NCI-H2029 (cell line): Measurements from ENCODE around the gene NOX3.
"Not testable (repeated sequence)": the region's sequence is repeated elsewhere in the genome, so short reads cannot be mapped to it uniquely, and the experiment has no call there.

Experiments
- DNase-seq: peaks from one replicate; lab custom pipeline; 2025; lab: John Stamatoyannopoulos, UW

Gene NOX3, protein sequence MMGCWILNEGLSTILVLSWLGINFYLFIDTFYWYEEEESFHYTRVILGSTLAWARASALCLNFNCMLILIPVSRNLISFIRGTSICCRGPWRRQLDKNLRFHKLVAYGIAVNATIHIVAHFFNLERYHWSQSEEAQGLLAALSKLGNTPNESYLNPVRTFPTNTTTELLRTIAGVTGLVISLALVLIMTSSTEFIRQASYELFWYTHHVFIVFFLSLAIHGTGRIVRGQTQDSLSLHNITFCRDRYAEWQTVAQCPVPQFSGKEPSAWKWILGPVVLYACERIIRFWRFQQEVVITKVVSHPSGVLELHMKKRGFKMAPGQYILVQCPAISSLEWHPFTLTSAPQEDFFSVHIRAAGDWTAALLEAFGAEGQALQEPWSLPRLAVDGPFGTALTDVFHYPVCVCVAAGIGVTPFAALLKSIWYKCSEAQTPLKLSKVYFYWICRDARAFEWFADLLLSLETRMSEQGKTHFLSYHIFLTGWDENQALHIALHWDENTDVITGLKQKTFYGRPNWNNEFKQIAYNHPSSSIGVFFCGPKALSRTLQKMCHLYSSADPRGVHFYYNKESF

DNA sequence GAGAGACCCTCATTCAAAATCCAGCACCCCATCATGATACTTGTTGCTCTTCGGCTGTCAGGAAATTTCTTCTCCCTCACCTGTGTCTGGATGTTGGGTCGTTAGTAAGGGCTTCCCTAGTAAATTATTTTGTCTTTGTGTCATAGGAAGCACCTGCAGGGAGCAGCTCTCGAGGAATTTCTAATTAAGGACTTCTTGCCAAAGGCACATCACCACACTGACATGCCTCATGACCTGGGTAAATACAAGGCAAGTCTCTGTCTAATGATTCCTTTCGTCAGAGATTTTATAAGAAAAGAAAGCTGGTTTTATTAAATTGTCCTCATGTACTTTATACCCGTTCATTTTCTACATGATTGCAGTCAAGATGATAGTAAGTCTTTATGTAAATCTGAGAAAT, at the start of gene NOX3:
NOX3 (minus strand) TSS at position 74 of the 400 bp plus-strand sequence; CDS start at position 35, 39 bp downstream.
- DNase-seq, result no peak

DNA sequence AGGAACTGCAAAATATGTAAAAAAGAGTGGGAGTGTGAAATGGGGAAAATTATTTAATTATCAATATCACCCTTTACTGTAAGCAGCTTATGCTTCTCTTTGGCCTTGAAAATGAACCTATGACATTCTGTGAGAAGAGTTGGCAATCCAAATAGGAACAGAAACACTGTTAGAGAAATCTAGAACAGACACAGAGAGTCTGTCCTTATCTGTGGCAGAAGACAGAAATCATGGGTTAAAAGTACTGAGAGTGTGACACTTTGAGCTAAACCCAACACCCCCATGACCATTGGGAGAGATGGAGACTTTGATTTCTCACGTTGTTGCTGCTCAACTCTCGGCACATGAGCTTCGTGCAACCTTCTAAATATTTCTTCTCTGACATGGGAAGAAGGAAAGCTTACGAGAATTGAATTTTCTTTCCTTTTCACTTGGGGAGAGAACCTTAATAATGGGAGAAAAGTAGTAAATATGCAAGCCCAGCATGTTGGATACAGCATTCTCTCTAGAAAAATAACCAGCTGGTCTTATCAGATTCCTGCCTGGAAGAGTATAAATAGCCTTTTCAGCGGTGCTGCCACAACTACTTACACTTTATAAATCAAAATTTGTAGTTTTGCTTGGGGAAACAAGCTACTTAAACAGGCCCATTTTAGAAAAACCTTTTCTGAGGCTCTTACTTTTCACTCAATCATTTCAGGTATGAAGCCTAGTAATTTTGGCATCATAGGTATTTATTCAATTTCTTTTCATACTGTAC, 49.4 kb upstream of the NOX3 start:
- no peak for DNase-seq

DNA sequence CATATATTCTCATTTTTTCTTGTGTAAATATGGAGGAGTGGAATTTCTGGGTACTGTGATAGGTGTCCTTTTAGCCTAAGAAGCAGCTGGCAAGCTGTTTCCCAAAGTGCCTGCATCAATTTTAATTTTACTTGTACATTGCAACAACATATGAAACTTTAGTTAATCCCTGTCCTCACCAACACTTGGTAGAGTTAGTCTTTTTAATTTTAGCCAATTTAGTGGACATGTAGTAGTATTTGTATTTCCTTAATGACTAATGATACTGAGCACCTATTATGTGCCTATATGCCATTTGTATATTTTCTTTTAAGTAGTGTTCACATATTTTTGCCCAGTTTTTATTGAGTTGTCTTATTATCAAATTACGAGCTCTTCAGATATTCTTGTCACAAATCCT, 46.8 kb upstream of the NOX3 start:
- DNase-seq, result no peak

DNA sequence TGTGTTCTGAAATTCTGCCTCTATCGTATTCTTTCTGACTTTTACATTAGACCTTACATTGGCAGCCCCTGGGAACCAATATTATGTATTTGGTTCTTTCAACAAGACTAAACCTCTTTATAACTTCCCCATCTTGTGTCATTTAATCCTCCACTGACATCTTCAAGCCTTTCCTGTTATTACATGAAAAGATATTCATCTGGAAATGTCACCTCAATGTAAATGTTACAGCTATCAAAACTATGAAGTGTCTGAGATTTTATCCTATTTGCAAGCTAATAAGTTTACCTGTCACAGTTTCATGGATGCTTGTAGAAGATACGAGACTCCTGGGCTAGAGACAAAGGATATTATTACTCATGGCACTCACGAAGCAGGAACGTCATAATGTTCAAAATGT, 43.9 kb upstream of the NOX3 start:
- DNase-seq, result no peak

DNA sequence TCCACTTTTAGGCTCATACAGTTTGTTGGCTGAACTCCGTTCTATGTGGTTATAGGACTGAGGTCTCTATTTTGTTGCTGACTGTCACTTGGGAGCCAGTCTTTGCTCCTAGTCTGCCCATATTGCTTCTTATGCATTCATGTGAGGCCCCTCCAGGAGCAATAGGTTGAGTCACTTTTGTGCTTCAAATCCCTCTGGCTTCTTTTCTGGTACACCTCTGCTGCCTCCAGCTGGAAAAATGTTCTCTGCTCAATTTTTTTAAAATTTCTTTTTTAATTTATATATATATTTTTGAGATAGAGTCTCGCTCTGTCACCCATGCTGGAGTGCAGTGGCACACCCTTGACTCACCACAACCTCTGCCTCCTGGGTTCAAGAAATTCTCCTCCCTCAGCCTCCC, 42.7 kb upstream of the NOX3 start:
- no peak for DNase-seq

DNA sequence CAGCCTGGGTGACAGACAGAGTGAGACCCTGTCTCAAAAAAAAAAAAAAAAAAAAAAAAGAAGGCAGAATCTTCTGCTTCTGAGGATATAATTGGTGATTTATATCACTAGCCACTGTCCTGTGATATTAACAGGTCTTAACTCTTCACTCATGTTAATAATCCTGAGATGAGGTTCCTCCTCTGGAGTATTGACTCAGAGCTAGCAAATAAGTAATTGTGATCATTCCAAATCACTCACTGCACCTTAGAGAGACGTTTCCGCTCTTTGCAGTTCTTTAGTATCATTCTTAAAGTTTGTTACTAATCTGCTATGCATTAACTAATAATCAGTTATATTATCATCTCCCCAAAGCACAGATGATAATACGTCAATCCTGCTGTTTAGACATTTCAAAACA, 41.6 kb upstream of the NOX3 start:
- no peak for DNase-seq

DNA sequence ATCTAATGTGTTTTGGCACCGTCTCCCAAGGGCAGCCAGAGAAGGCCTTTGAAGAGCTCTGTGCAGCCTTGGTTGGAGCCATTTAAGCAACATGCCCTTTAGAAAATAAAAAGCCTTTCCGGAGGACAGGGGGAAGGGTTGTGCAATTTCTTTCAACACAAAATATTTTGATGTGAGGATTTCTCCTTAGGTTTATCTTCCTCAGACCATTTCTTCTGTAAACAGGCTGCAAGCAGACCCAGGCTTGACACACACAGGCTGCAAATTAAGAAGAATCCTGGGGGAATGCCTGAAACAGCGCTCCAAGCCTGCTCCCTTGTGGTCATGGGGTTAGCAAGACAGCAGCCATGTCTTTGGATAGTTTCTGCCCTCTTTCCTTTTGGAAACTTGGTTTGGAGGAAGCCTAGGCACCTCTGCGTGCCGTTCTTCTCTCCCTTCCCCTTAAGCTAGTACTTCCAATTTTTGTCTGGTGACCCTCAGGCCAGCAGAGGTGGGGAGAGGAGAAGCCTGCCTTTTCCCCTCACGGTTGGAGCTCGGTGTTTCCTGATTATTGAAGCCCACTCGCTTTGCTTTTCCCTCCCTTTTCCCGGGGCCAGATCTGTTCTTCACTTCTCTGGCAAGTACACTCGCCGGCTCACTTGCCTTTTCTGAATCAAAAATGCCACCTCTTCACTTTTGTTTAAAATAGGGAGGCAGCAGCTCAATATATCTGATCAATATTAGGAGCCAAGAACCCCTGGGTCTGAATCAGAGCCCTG, 39.6 kb upstream of the NOX3 start:
- DNase-seq, result no peak

DNA sequence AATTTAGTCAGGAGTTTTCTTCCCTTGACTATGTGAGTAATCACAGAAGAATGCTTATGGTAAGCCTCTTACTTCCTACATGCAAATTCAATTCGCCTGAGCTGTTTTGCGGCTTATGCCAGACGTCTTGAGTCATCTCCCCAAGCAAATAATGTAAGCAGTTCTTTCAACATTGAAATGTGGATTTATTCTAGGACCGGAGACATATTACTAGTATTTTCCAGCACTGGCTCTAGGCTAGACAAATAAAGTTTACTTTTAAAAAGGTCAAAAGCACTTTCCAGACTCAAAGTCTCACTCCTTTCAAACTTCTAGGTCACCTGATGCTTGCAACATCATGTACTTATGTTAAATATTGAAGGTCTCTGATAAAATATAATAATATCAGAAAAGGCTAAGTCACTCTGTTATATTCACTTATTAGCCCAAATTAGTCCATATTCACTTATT, 38.1 kb upstream of the NOX3 start:
- no peak for DNase-seq

DNA sequence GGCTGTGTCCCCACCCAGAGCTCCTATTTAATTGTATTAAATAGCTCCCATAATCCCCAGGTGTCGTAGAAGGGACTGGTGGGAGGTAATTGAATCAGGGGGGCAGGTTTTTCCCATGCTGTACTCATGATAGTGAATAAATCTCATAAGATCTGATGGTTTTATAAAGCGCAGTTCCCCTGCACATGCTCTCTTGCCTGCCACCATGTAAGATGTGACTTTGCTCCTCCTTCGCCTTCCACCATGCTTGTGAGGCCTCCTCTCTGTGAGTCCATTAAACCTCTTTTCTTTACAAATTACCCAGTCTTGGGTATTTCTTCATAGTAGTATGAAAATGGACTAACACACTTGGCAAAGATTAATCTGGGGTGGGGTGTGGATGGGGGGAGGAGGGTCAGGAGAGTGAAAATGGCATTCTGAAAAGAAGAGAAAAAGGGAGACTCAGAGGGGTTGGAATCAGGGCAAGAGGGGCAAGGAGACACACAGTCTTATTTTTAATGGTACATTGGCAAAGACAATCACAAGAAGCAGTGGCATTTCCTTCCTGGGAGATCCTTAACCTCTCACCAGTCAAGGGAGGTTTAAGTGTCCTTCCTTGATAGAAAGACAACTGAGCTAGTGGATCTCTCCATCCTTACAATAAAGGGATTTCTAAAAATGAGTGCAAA, 37.5 kb upstream of the NOX3 start:
- no peak for DNase-seq

DNA sequence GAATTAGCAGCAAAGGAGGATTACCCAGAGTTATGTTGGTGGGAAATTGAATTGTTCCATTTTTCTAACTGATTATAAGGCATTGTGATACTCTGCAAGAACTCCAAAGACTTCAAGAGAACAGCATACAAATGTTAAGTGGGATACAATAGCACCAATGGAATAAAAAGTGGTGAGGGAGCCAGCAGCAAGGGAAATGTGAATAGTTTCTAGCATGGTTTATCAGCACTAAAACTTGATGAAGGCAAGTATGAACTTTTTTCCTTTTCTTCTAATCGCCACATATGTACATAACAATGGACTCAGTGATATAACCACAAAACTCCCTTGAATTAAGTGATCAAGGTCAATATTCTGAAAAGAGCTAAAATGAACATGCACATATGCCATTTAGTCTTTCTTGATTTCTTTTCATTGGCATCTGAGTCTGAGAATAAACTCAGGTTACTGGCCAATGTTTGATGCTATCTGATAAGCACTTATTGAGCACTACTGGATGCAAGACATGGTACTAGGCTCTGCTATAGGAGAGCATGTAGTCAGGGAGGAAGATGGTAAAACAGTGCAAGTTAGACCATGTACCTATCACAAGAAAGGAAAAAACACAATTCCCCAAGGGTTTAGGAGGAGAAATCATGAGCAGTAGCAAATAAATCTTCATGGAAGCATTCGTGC, 36.6 kb upstream of the NOX3 start:
- no peak for DNase-seq

DNA sequence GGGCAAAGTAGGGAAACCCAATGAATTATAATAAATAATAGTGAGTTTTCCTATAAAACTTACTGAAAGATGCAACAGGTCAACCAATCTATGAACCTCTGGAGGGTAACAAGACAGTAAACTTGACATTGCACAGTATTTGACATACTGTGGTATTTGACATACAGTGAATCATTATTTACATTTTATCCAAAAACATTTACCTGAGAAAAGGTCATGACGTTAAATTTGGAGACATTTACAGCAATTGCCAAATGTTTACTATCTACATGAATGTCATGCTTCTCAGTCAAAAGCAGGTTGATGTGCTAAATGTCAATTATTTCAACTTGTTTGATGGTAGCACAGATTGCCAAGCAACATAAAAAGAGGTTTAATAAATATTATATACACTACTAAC, 35.8 kb upstream of the NOX3 start:
- no peak for DNase-seq

DNA sequence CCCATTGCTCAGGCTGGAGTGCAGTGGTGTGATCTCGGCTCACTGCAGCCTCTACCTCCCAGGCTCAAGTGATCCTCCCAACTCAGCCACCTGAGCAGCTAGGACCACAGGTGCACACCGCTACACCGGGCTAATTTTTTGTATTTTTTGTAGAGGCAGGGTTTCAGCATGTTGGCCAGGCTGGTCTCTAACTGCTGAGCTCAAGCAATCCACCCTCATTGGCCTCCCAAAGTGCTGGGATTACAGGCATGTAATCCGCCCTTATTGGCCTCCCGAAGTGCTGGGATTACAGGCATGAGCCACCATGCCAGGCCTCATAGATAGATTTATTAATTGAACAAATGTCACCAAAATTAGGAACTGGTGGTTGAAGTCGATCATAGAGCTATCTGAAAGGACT, 32.6 kb upstream of the NOX3 start:
- not testable (repeated sequence) for DNase-seq

DNA sequence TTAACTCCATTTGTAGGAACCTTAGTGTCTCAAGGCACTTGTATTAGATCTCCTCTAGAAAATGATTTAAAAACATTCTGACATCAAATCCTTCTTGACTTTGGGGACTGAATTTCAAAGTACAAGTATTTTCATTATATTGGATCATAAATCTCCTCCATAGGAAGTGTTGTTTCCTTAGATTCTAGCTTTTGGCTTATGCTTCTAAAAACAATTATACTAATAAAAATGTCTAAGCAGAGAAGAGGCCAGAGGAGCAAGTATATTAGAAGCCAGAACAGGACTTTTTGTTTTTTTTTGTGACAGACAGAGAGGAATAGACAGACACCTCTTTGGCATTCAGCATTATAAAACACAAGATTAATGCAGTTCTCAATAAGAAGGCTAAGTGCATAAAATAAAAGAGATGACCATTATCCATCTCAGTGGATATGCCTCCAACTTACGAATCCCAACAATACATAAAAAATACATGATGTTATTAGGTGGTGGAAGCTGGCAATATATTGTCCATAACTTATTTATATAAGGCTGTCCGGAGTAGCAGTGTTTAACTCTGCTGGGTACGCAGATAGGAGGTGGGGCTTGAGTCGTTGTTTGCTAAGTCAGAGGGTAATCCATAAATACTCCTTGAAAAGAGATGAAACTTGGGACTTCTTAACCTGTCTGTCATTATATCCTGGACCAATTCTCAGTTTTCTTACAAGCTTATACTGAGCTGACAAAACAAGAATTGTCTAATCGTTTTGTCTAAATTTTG, 31.9 kb upstream of the NOX3 start:
- DNase-seq, result no peak

DNA sequence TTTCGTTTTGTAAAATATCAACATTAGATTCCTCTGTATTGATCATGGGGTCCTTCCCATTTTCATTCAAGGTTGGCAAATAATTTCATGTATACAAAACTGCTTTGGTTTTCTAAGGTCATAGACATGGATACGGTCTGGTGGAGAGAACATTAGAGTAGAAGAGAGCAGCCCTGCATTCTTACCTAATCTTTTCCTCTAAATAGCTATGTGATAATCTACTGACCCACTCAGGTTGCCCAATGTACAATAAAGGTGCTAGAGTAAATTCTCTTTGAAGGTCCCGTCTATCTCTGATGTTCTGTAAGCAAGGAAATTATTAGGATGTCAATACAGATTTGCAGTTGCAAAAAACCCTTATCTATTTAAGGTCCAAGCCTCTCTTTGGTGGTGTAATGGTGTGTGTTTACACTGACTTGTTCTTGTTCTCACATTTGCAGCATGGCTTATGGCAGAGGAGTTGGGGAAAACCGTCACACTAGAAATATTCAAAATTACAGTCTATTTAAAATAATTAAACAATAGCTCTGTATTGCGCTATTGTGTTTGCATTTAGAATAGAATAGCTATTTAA, 31.2 kb upstream of the NOX3 start:
- no peak for DNase-seq

DNA sequence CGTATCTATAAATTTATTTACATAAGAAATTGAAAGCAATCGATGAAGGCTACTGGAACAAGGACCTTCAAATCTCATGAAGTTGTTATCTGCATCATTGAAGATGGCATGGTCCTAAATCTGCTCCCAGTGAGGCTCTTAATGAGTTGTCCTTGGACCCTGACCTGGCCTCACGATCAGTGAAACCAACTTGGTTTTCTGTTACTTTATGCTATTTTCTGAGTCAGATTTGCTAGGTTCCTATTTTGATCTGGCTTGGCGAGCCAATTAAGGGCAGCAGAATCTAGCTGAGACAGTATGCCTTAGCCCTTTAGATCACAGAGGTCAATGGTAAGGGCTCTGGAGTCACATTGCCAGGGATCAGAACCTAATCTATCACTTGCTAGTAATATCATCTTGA, 30.1 kb upstream of the NOX3 start:
- no peak for DNase-seq

DNA sequence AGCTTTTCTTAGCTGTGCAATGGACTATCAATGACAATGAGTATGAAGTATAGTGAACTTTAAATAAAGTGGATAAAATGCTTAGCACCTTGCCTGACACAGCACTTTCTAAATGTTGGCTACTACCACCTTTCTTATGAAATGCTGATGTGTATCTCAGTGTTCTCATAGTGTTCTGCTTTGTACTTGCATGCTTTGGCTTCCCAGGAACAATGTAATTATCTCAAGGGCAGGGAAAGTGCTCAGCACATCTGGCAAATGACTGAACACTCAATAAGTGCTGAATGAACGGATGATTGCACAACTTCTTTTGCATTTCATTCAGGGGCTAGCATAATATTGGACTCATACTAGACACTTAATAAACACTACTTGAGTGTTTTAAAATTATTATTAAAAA, 28.2 kb upstream of the NOX3 start:
- no peak for DNase-seq

DNA sequence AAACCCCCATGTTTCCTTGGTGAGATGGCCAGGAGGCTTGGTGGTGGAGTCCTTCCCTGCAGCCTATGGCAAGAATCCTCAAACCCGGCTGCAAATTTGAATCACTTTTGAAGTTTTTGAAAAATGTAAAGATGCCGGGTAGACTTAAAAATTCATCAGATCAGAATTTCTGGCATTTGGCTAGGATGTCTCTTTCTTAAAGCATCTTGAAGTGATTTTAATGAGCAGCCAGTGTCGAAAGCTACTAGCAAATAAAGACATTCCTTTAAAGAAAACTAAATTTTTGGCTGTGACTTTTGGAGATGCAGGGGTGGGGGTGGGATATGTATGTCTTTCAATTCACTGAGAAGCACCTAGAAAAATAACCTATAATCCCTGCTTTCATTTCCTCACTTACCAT, 25.6 kb upstream of the NOX3 start:
- no peak for DNase-seq

DNA sequence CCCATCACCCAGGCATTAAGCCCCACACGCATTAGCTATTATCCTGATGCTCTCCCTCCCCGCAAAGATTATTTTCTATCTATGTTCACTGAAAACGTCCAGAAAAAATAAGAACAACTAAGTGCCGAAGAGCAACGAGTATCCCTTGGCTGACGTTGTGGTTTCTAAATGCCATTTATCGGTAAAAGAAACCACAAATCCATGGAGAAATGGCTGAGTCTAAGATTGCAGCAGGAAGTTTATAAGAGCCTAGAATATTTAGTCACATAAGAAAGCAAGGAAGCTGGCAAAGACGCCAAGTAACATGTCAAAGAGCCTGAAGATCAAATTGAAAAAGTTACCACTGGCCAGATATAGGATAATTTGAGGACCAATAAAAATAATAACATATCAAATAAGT, 18.1 kb upstream of the NOX3 start:
- DNase-seq, result no peak

DNA sequence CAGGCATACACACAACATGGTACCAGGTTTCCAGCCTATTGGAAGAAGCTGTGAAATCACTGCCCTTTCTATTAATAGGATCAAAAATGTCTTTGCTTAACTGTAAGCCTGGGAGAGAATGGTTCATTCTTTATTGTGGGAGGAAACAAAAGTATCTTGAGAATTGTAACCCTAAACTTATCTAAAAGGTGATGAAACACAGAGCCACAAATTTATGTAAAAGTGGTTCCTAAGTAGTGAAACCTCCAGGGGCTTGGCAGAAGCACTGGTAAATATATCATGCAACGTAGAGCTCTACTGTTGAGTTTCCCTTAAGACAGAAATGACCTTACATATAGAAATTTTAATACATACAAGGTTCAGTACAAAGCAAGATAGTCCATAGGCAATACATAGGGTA, 17.2 kb upstream of the NOX3 start:
- no peak for DNase-seq

DNA sequence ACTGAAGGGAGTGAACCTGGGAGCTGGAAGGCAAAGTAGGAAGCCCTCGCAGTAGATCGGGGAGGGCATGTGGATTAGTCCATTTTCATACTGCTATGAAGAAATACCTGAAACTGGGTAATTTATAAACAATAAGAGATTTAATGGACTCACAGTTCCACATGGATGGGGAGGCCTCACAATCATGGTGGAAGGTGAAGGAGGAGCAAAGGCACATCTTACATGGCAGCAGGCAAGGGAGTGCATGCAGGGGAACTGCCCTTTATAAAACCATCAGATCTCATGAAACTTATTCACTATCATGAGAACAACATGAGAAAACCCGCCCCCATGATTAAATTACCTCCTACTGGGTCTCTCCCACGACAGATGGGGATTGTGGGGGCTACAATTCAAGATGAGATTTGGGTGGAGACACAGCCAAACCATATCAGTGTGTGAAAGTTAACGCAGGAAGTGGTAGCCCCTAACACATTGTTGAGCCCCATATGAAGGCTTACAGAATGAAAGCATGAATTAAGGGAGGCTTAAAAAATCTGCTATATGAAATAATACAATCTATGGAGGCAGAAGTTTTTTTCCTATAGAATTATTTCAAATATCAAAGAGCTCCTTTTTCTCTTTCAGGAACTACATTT, 15.5 kb upstream of the NOX3 start:
- not testable (repeated sequence) for DNase-seq
